K562 (cell line): ENCODE measurements around the gene MT1X.

Experiments used
- HEY1 ChIP-seq: fragments of 250-450 bp; sonication (Bioruptor Pico); IDR thresholded peaks from 2 replicates; pipeline ENCODE4 v1.5.0; 2020; ENCODE audit warnings: mild to moderate bottlenecking, moderate library complexity, borderline replicate concordance
- KAT7 ChIP-seq: sonication (generic); formaldehyde crosslinking; IDR thresholded peaks from 2 replicates; pipeline ENCODE4 v1.8.0; 2022; ENCODE audit warnings: missing genetic modification reagents, mild to moderate bottlenecking, borderline replicate concordance
- KDM1A ChIP-seq, 2 experiments: fragments of 450-650 bp; IDR thresholded peaks; 2 replicates each; pipeline ENCODE4 v1.6.1; 2016; ENCODE audit warnings: mild to moderate bottlenecking in 2 of 2
- SPI1 ChIP-seq: IDR thresholded peaks from 2 replicates; pipeline ENCODE4 v1.6.1; 2011; ENCODE audit warnings: low read depth, low read length, control low read depth, borderline replicate concordance
- TAF1 ChIP-seq: IDR thresholded peaks from 2 replicates; pipeline ENCODE4 v1.6.1; 2011; ENCODE audit warnings: mild to moderate bottlenecking, low read length, moderate library complexity; ENCODE audit not compliant: insufficient read depth, control insufficient read depth, severe bottlenecking; ENCODE audit errors: extremely low read depth
- ZFX ChIP-seq: sonication (generic); formaldehyde crosslinking; IDR thresholded peaks from 2 replicates; pipeline ENCODE4 v1.8.0; 2022; ENCODE audit warnings: mild to moderate bottlenecking, missing genetic modification reagents, moderate library complexity
- ZNF780A ChIP-seq: fragments of 250-450 bp; sonication (Bioruptor Pico); IDR thresholded peaks from 2 replicates; pipeline ENCODE4 v1.5.0; 2021; ENCODE audit warnings: mild to moderate bottlenecking
- TF ChIP-seq, protein P1 (sequence below), 2 experiments: fragments of 450-650 bp in 1 of 2; sonication (generic) in 1 of 2; formaldehyde crosslinking; conservative IDR thresholded peaks; 2 replicates each; pipeline versions ENCODE4 v1.4.0 to v1.8.1; 2020 to 2022; ENCODE audit warnings: mild to moderate bottlenecking in 1 of 2, missing genetic modification reagents in 1 of 2

- TF ChIP-seq, protein P1, sequence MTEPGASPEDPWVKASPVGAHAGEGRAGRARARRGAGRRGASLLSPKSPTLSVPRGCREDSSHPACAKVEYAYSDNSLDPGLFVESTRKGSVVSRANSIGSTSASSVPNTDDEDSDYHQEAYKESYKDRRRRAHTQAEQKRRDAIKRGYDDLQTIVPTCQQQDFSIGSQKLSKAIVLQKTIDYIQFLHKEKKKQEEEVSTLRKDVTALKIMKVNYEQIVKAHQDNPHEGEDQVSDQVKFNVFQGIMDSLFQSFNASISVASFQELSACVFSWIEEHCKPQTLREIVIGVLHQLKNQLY (CRISPR knock-in tag; conservative IDR thresholded peaks at IDR 0.05) = no peak
- TF ChIP-seq SPI1 (no peak), KDM1A (IDR thresholded peaks at IDR 0.05) (no peak), HEY1 (CRISPR knock-in tag) (no peak), ZNF780A (no peak), ZFX (CRISPR knock-in tag) (no peak), KAT7 (no peak), TAF1 (no peak)
Observed at GRCh38 chr16:56711862-56712261, 29.6 kb downstream of the MT1X start.
